GM23338 (cell line): ENCODE data around the gene GAP43. TPM values are rescaled to one million over a fixed set of nuclear protein-coding genes. Genes with fewer than 3 reads are reported as not detected.
A peak's percentile ranks its signal among the peaks of the same experiment; 100 is the strongest.

Experiments
- ATAC-seq: fragments of 200-7000 bp; cut with Tn5 transposase; 3 replicates; pipeline ENCODE4 v1.9.1; 2020
- DNase-seq: peaks from one replicate; pipeline ENCODE4 v3.0.0-alpha.2; 2015; ENCODE audit warnings: low spot score
- H2AFZ ChIP-seq: fragments of 200-600 bp; sonication (generic); 2 replicates; pipeline ENCODE4 v1.8.0; 2016; ENCODE audit warnings: antibody characterized with exemption, mild to moderate bottlenecking, moderate library complexity
- H3F3A ChIP-seq: fragments of 200-600 bp; sonication (generic); replicated peaks from 2 replicates; pipeline ENCODE4 v1.8.0; 2017; ENCODE audit warnings: antibody characterized with exemption, mixed run types, low read depth
- H3K27ac ChIP-seq: fragments of 200-600 bp; sonication (generic); 2 replicates; pipeline ENCODE4 v1.6.1; 2016; ENCODE audit warnings: low read depth
- H3K27me3 ChIP-seq: fragments of 200-600 bp; sonication (generic); 2 replicates; pipeline ENCODE4 v1.8.0; 2016; ENCODE audit warnings: mild to moderate bottlenecking, mixed run types, moderate library complexity; ENCODE audit not compliant: insufficient read depth
- H3K36me3 ChIP-seq: fragments of 200-600 bp; sonication (generic); 2 replicates; pipeline ENCODE4 v1.8.0; 2016; ENCODE audit warnings: mild to moderate bottlenecking; ENCODE audit not compliant: insufficient read depth
- H3K4me1 ChIP-seq: fragments of 200-600 bp; sonication (generic); 2 replicates; pipeline ENCODE4 v1.8.0; 2016; ENCODE audit warnings: mild to moderate bottlenecking, moderate library complexity; ENCODE audit not compliant: insufficient read depth
- H3K4me2 ChIP-seq: fragments of 200-600 bp; sonication (generic); 2 replicates; pipeline ENCODE4 v1.7.1; 2017; ENCODE audit warnings: mixed run types
- H3K4me3 ChIP-seq: fragments of 200-600 bp; sonication (generic); 2 replicates; pipeline ENCODE4 v1.6.1; 2016; ENCODE audit warnings: mixed run types
- H3K79me2 ChIP-seq: fragments of 200-600 bp; sonication (generic); replicated peaks from 2 replicates; pipeline ENCODE4 v1.8.0; 2017; ENCODE audit warnings: mild to moderate bottlenecking; ENCODE audit not compliant: insufficient read depth
- H3K9me2 ChIP-seq: fragments of 200-600 bp; sonication (generic); 2 replicates; pipeline ENCODE4 v1.8.0; 2017; ENCODE audit not compliant: insufficient read depth
- H4K20me1 ChIP-seq: fragments of 200-600 bp; sonication (generic); replicated peaks from 2 replicates; pipeline ENCODE4 v1.8.0; 2017; ENCODE audit warnings: mild to moderate bottlenecking; ENCODE audit not compliant: insufficient read depth
- H3K27ac Mint-ChIP-seq: 2 replicates; pipeline ENCODE4 v1.8.0; 2020; ENCODE audit warnings: inconsistent platforms, mild to moderate bottlenecking, moderate library complexity, mixed read lengths
- H3K27me3 Mint-ChIP-seq: 3 replicates; pipeline ENCODE4 v1.8.0; 2022; ENCODE audit warnings: low read depth, mild to moderate bottlenecking, moderate library complexity, mixed read lengths, inconsistent platforms; ENCODE audit not compliant: insufficient read depth, poor library complexity
- H3K36me3 Mint-ChIP-seq: 3 replicates; pipeline ENCODE4 v1.8.0; 2021; ENCODE audit warnings: low read depth, mild to moderate bottlenecking, inconsistent platforms, moderate library complexity, mixed read lengths
- H3K4me1 Mint-ChIP-seq: 3 replicates; pipeline ENCODE4 v1.8.0; 2020; ENCODE audit warnings: mild to moderate bottlenecking, inconsistent platforms, mixed read lengths
- H3K4me3 Mint-ChIP-seq: 3 replicates; pipeline ENCODE4 v1.8.0; 2021; ENCODE audit warnings: moderate library complexity, mild to moderate bottlenecking, inconsistent platforms, mixed read lengths
- H3K9me3 Mint-ChIP-seq: 3 replicates; pipeline ENCODE4 v1.8.0; 2020; ENCODE audit warnings: moderate library complexity, mild to moderate bottlenecking, inconsistent platforms, mixed read lengths
- CREB1 ChIP-seq: fragments of 250-450 bp; sonication (Bioruptor Pico); IDR thresholded peaks from 2 replicates; pipeline ENCODE4 v1.5.0; 2020; ENCODE audit warnings: low read depth, mild to moderate bottlenecking, moderate library complexity
- CTCF ChIP-seq, 2 experiments: fragments of 200-600 bp in 1 of 2; sonication (generic) in 1 of 2; conservative IDR thresholded peaks; 2 replicates each; pipeline versions ENCODE4 v1.5.1 to v1.6.1; 2016 to 2017; ENCODE audit warnings: antibody characterized with exemption in 2 of 2, low read depth in 2 of 2, mild to moderate bottlenecking in 2 of 2, moderate library complexity in 1 of 2
- ETS1 ChIP-seq: IDR thresholded peaks from 2 replicates; pipeline ENCODE4 v1.6.1; 2016; ENCODE audit warnings: antibody characterized with exemption
- ZNF331 ChIP-seq: fragments of 250-450 bp; sonication (Bioruptor Pico); IDR thresholded peaks from 2 replicates; pipeline ENCODE4 v1.5.0; 2020; ENCODE audit warnings: low read depth, mild to moderate bottlenecking, moderate library complexity
- ZNF462 ChIP-seq: fragments of 250-450 bp; sonication (Bioruptor Pico); IDR thresholded peaks from 2 replicates; pipeline ENCODE4 v1.5.0; 2020; ENCODE audit warnings: mild to moderate bottlenecking, moderate library complexity
- polyA plus RNA-seq: library from polyadenylated mRNA; unstranded; fragments of >200 nt; fragmentation: Nextera tagmentation; extraction: Ambion mirVana; gene quantifications from 2 replicates; pipeline ENCODE4 v1.2.1, GENCODE V29; 2016
- total RNA-seq: library from RNA; depleted of rRNA; stranded (reverse); fragments of >200 nt; shearing (Covaris generic); gene quantifications from 2 replicates; pipeline ENCODE4 v1.2.3, GENCODE V29; 2014

Gene GAP43
- total and polyA plus RNA-seq, 2 experiments from 2014 or later, result 16.1 to 48.1 TPM

- Mint-ChIP-seq H3K4me1 (peaks cover 29% of the 10 kb centered on the region), H3K36me3 (no peaks in the 10 kb centered on the region), H3K27me3 (peaks cover 17% of the 10 kb centered on the region), H3K27ac (no peak overlapping the region), H3K4me3 (peak overlapping the region; percentile 84), H3K9me3 (no peaks in the 10 kb centered on the region)
- Histone ChIP-seq H3K27me3 (peaks cover 13% of the 10 kb centered on the region; the same call in 1 of the 2 replicates), H3K79me2 (peaks cover 32% of the 10 kb centered on the region), H3K4me1 (peaks cover 53% of the 10 kb centered on the region), H3K9me2 (no peaks in the 10 kb centered on the region), H3K4me2 (peak overlapping the region; percentile 88), H3K36me3 (no peaks in the 10 kb centered on the region), H3F3A (no peaks in the 10 kb centered on the region), H3K4me3 (peak overlapping the region; percentile 72), H4K20me1 (no peaks in the 10 kb centered on the region; the same call in 1 of the 2 replicates), H2AFZ (peak overlapping the region; percentile 49; the same call in 1 of the 2 replicates), H3K27ac (no peak overlapping the region)
- ATAC-seq (peak; percentile 69), DNase-seq (peak; percentile 71)
- TF ChIP-seq ETS1 (no peak), ZNF462 (CRISPR knock-in tag) (no peak), CTCF (conservative IDR thresholded peaks at IDR 0.05; ENCODE audit: low read depth in 2 of 2) (no peak), CREB1 (CRISPR knock-in tag) (no peak), ZNF331 (CRISPR knock-in tag) (no peak)
Observed at GRCh38 chr3:115624029-115624741, 875 bp downstream of the GAP43 start.
